ENCODE measurements around the gene ARX. TPM values are rescaled to one million over a fixed set of nuclear protein-coding genes. Genes with fewer than 3 reads are reported as not detected.

The ARX gene
- total RNA-seq, 1 donor from 2014 or later: not detected

DNA sequence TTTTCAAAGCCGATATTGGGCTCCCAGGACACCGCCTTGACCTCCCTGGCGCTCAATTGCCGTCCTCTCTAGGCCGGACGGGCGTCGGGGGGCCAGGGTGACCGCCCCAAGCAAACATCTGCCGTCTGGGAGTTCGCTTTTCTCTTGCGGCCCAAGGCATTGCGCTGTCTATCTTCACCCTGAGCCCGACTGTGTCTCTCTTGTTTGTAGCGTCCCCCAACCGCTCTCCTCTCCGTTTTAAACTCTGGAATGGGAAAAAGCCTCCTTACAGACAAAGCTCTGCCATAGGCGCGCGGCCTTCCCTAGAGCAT is 551 bp upstream of the ARX start:
- H3K36me3 ChIP-seq: no peaks in the 10 kb centered on the region
- H3K4me3 ChIP-seq: no peak overlapping the region
- H3K9me3 ChIP-seq: no peaks in the 10 kb centered on the region
- intact Hi-C loops (cut with DNase I): no loop called here
- no peak overlapping the region for H3K27ac ChIP-seq
- DNase-seq (ENCODE audit: low spot score in 2 of 2): no peak
- peaks cover 27% of the 10 kb centered on the region for H3K27me3 ChIP-seq
- TF ChIP-seq, protein P1, sequence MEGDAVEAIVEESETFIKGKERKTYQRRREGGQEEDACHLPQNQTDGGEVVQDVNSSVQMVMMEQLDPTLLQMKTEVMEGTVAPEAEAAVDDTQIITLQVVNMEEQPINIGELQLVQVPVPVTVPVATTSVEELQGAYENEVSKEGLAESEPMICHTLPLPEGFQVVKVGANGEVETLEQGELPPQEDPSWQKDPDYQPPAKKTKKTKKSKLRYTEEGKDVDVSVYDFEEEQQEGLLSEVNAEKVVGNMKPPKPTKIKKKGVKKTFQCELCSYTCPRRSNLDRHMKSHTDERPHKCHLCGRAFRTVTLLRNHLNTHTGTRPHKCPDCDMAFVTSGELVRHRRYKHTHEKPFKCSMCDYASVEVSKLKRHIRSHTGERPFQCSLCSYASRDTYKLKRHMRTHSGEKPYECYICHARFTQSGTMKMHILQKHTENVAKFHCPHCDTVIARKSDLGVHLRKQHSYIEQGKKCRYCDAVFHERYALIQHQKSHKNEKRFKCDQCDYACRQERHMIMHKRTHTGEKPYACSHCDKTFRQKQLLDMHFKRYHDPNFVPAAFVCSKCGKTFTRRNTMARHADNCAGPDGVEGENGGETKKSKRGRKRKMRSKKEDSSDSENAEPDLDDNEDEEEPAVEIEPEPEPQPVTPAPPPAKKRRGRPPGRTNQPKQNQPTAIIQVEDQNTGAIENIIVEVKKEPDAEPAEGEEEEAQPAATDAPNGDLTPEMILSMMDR (IDR thresholded peaks at IDR 0.05): no peak
- peaks cover 2 to 3% of the 10 kb centered on the region in 2 donors for H3K4me1 ChIP-seq

DNA sequence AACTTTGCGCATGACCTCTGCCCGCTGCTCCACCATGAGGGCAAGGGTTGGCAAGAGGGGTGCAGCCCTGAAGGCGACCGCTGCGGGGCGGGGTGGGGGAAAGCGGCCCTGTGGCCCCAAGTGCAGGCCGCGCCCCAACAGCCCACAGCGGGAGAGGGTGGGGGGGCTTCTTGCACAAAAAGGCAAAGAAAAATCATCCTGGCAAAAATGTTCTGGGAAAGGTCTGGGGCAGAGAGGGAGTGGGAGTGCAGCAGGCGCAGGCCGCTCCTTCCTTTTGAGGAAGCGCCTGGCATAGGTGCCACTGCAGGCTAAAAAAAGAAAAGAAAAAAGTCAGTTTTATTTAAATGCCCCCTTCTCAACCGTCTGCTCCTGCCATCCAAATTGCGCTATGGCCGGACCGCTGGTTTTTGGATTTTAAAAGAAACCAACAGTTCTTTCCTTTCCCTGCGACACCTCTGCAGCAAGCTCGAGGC is 1.4 kb downstream of the ARX start:
- no peak overlapping the region for H3K4me3 ChIP-seq
- TF ChIP-seq, protein P1 (IDR thresholded peaks at IDR 0.05): no peak
- DNase-seq (ENCODE audit: low spot score in 2 of 2): no peak
- intact Hi-C loops (cut with DNase I): no loop called here
- peaks cover 20% of the 10 kb centered on the region for H3K27me3 ChIP-seq
- no peaks in the 10 kb centered on the region for H3K36me3 ChIP-seq
- no peak overlapping the region for H3K27ac ChIP-seq
- H3K4me1 ChIP-seq: peaks cover 0 to 3% of the 10 kb centered on the region in 2 donors
- H3K9me3 ChIP-seq: no peaks in the 10 kb centered on the region

DNA sequence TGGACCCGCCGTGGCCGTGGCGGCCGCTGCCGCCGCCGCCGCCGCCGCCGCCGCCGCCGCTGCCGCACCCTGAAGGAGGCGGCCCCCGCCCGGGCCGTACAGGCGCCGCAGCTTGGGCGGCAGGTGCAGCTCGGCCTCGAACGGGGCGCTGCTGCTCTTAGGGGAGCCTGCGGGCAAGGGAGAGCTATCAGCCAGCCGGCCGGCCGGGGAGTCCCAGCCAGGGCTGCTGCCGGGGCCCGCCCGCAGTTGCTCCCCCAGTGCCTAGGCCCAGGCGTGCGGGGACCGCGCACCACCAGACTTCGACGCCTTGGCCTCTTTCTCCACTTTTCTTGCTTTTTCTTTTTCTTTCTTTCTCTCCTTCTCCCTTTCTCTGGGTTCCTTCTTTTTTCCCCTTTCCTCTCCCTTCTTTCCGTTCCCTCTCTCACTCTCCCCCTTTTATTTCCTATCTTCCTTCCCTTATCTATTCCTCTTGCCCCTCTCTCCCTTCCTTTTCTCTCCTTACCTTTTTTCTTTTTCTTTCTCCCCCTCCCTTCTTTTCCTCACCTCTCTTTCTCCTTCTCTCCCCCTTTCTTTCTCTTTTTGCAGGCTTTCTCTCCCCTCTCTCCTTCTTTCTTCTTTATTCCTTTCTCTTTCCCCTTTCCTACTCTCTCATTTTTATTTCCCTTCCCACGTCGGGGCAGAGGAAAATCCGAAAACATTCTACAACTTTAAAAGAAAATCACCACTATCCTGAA is 2.0 kb downstream of the ARX start:
- TF ChIP-seq, protein P1 (IDR thresholded peaks at IDR 0.05): no peak
- no peaks in the 10 kb centered on the region for H3K36me3 ChIP-seq
- peak overlapping the region in 1 of 2 donors; percentile 35 for H3K4me3 ChIP-seq
- H3K27ac ChIP-seq: no peak overlapping the region
- H3K9me3 ChIP-seq: no peaks in the 10 kb centered on the region
- H3K27me3 ChIP-seq: peaks cover 20% of the 10 kb centered on the region
- H3K4me1 ChIP-seq: peaks cover 0 to 3% of the 10 kb centered on the region in 2 donors
- intact Hi-C loops (cut with DNase I): no loop called here
- no peak for DNase-seq (ENCODE audit: low spot score in 2 of 2)

DNA sequence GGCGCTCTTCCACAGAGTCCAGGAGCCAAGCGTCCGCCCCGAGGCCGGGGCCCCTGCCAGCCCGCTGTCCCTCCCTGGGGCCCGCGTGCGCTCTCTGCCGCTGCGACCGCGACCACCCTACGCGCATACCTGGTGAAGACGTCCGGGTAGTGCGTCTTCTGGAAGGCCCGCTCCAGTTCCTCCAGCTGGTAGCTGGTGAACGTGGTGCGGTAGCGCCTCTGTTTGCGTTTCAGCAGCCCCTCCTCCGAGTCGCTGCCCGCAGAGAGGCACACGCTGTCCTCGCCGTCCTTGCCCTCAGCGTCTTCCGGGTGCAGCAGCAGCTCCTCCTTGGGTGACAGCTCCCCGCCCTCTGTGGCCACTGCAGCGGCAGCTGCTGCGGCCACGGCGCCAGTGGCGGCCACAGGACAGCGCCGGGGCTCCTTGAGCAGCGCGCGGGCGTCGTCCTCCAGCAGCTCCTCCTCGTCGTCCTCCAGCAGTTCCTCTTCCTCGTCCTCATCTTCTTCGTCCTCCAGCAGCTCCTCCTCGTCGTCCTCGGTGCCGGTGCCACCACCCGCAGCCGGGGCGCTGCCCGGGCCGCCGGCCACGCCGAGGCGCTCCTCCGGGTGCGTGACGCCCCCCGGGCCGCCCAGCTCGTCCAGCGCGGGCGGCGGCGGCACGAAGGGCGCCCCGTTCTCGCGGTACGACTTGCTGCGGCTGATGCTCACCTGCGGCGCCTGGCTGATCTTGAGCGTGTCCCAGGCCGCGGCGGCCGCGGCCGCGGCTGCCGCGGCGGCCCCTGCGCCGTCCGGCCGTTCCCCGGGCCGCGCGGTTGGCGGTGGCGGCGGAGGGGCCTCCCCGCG is 2.8 kb downstream of the ARX start:
- H3K4me1 ChIP-seq: peaks cover 0 to 3% of the 10 kb centered on the region in 2 donors
- no peaks in the 10 kb centered on the region for H3K36me3 ChIP-seq
- H3K9me3 ChIP-seq: no peaks in the 10 kb centered on the region
- no peak overlapping the region for H3K27ac ChIP-seq
- TF ChIP-seq, protein P1 (IDR thresholded peaks at IDR 0.05): no peak
- peak overlapping the region; percentile 40 to 54 for H3K4me3 ChIP-seq
- no peak for DNase-seq (ENCODE audit: low spot score in 2 of 2)
- peaks cover 15% of the 10 kb centered on the region for H3K27me3 ChIP-seq
- intact Hi-C loops (cut with DNase I): no loop called here

DNA sequence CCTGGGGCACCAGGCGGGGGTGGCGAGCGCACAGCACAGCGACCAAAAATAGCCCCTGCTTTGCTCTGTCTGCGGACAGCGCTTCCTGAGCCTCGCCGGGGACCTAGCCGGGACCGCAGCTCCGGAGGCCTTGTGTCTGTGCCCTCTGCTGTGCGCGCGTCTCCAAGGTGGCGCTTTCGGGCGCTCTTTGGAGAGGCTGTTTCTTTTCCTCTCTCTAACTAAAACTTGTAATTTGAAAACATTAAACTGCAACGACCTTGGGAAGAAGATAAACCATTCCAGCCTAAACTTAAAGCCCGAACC is 3.4 kb downstream of the ARX start:
- H3K27me3 ChIP-seq: peaks cover 12% of the 10 kb centered on the region
- no peaks in the 10 kb centered on the region for H3K9me3 ChIP-seq
- no peak for DNase-seq (ENCODE audit: low spot score in 2 of 2)
- H3K27ac ChIP-seq: no peak overlapping the region
- no peaks in the 10 kb centered on the region for H3K36me3 ChIP-seq
- TF ChIP-seq, protein P1 (IDR thresholded peaks at IDR 0.05): no peak
- intact Hi-C loops (cut with DNase I): no loop called here
- H3K4me1 ChIP-seq: peaks cover 0 to 3% of the 10 kb centered on the region in 2 donors
- peak overlapping the region in 1 of 2 donors; percentile 54 for H3K4me3 ChIP-seq

Measured in ascending aorta (tissue), 2 donors.